Measurements from ENCODE around the gene PPM1M. TPM values are rescaled to one million over a fixed set of nuclear protein-coding genes. Genes with fewer than 3 reads are reported as not detected.

Gene PPM1M
- total and polyA plus RNA-seq, 2 experiments from 2014 or later, result 6.2 to 10.7 TPM

- peak overlapping the region; percentile 4 for H3K27ac ChIP-seq
- no peaks in the 10 kb centered on the region for H3K9me2 ChIP-seq (replicated peaks; ENCODE audit: insufficient read depth)
- no peaks in the 10 kb centered on the region for H3K9me3 ChIP-seq (ENCODE audit: low read depth)
- peaks cover 3% of the 10 kb centered on the region for H4K20me1 ChIP-seq (ENCODE audit: insufficient read depth, poor library complexity, severe bottlenecking)
- H3K4me2 ChIP-seq, result peak overlapping the region; percentile 80
- TF ChIP-seq CTCF (IDR thresholded peaks at IDR 0.05; ENCODE audit: poor library complexity), result peak; percentile 55
- no peak for TF ChIP-seq EZH2 (IDR thresholded peaks at IDR 0.05; ENCODE audit: borderline replicate concordance)
- no peak for TF ChIP-seq EZH2phosphoT487 (IDR thresholded peaks at IDR 0.05; ENCODE audit: low read depth, severe bottlenecking, unreplicated experiment)
- peaks cover 31% of the 10 kb centered on the region for H3K79me2 ChIP-seq
- H3K4me3 ChIP-seq, result no peak overlapping the region
- peaks cover 15% of the 10 kb centered on the region for H3K4me1 ChIP-seq (ENCODE audit: insufficient read depth)
- peak; percentile 51 for DNase-seq (ENCODE audit: low spot score)
- WGBS (ENCODE audit: low lambda C conversion rate, missing lambda C conversion rate), result 75% methylated on average over 7 of the region's 7 CpGs
- no peak overlapping the region for H2AFZ ChIP-seq
- no peaks in the 10 kb centered on the region for H3K36me3 ChIP-seq (replicated peaks; ENCODE audit: insufficient read depth, low read depth)
- no peaks in the 10 kb centered on the region for H3K27me3 ChIP-seq
Measured at GRCh38 chr3:52291508-52292181, 46.1 kb downstream of the PPM1M start.

- no peak overlapping the region for H2AFZ ChIP-seq
- H3K9me3 ChIP-seq (ENCODE audit: low read depth), result no peaks in the 10 kb centered on the region
- 98% methylated on average over 20 of the region's 20 CpGs for WGBS (ENCODE audit: low lambda C conversion rate, missing lambda C conversion rate)
- H3K4me1 ChIP-seq (ENCODE audit: insufficient read depth), result peaks cover 13% of the 10 kb centered on the region
- H3K4me2 ChIP-seq, result peak overlapping the region; percentile 80
- TF ChIP-seq EZH2 (IDR thresholded peaks at IDR 0.05; ENCODE audit: borderline replicate concordance), result no peak
- TF ChIP-seq EZH2phosphoT487 (IDR thresholded peaks at IDR 0.05; ENCODE audit: low read depth, severe bottlenecking, unreplicated experiment), result no peak
- TF ChIP-seq CTCF (IDR thresholded peaks at IDR 0.05; ENCODE audit: poor library complexity), result no peak
- H3K79me2 ChIP-seq, result peaks cover 27% of the 10 kb centered on the region
- no peaks in the 10 kb centered on the region for H3K27me3 ChIP-seq
- no peak overlapping the region for H3K4me3 ChIP-seq
- no peak overlapping the region for H3K27ac ChIP-seq
- H3K9me2 ChIP-seq (replicated peaks; ENCODE audit: insufficient read depth), result no peaks in the 10 kb centered on the region
- no peaks in the 10 kb centered on the region for H3K36me3 ChIP-seq (replicated peaks; ENCODE audit: insufficient read depth, low read depth)
- DNase-seq (ENCODE audit: low spot score), result no peak
- H4K20me1 ChIP-seq (ENCODE audit: insufficient read depth, poor library complexity, severe bottlenecking), result peaks cover 3% of the 10 kb centered on the region
Measured at GRCh38 chr3:52292247-52293065, 46.9 kb downstream of the PPM1M start.

- no peak overlapping the region for H3K27ac ChIP-seq
- peaks cover 20% of the 10 kb centered on the region for H3K4me1 ChIP-seq (ENCODE audit: insufficient read depth)
- H3K4me3 ChIP-seq, result no peak overlapping the region
- 89% methylated on average over 17 of the region's 17 CpGs for WGBS (ENCODE audit: low lambda C conversion rate, missing lambda C conversion rate)
- H3K27me3 ChIP-seq, result no peaks in the 10 kb centered on the region
- no peak for DNase-seq (ENCODE audit: low spot score)
- H3K79me2 ChIP-seq, result peaks cover 29% of the 10 kb centered on the region
- no peaks in the 10 kb centered on the region for H3K9me2 ChIP-seq (replicated peaks; ENCODE audit: insufficient read depth)
- H2AFZ ChIP-seq, result no peak overlapping the region
- TF ChIP-seq CTCF (IDR thresholded peaks at IDR 0.05; ENCODE audit: poor library complexity) (no peak), EZH2phosphoT487 (IDR thresholded peaks at IDR 0.05; ENCODE audit: low read depth, severe bottlenecking, unreplicated experiment) (no peak), EZH2 (IDR thresholded peaks at IDR 0.05; ENCODE audit: borderline replicate concordance) (no peak)
- peaks cover 3% of the 10 kb centered on the region for H4K20me1 ChIP-seq (ENCODE audit: insufficient read depth, poor library complexity, severe bottlenecking)
- no peaks in the 10 kb centered on the region for H3K9me3 ChIP-seq (ENCODE audit: low read depth)
- H3K4me2 ChIP-seq, result no peak overlapping the region
- no peaks in the 10 kb centered on the region for H3K36me3 ChIP-seq (replicated peaks; ENCODE audit: insufficient read depth, low read depth)
Measured at GRCh38 chr3:52293491-52294319, 48.1 kb downstream of the PPM1M start.
